Stimulated activated CD4-positive, alpha-beta T cell treated with anti-CD3 and anti-CD28 coated beads, Interleukin-2, amount 100 ng/mL, for 48 hours (primary cell): ENCODE measurements around the gene TRIM77.
"Not testable (repeated sequence)": the region's sequence is repeated elsewhere in the genome, so short reads cannot be mapped to it uniquely, and the experiment has no call there.

Experiments used
- DNase-seq, 2 donors: peaks; one replicate each; pipeline ENCODE4 v3.0.0-alpha.2; 2020

Gene TRIM77, protein sequence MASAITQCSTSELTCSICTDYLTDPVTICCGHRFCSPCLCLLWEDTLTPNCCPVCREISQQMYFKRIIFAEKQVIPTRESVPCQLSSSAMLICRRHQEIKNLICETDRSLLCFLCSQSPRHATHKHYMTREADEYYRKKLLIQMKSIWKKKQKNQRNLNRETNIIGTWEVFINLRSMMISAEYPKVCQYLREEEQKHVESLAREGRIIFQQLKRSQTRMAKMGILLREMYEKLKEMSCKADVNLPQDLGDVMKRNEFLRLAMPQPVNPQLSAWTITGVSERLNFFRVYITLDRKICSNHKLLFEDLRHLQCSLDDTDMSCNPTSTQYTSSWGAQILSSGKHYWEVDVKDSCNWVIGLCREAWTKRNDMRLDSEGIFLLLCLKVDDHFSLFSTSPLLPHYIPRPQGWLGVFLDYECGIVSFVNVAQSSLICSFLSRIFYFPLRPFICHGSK

DNA sequence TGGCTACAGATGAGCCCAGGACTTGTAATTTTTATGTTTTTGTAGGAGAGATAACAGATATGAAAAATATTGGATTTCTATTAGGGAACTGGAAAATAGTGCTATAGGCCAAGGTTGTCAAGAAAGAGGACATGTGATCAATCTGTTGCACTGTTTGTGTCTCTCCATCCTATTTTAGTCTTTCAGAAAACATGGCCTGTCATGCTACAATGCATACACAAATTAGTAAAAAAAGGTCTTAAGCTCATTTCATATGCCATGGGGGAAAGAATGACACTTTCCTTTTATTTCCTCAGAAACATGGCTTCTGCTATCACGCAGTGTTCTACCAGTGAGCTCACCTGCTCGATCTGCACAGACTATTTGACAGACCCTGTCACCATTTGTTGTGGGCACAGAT lies at the start of gene TRIM77:
TRIM77 (plus strand) TSS at position 301 of the 400 bp plus-strand sequence; CDS start at position 301, 0 bp downstream.
- not testable (repeated sequence) for DNase-seq

GRCh38 chr11:89667001-89667400 lies 43.1 kb upstream of the TRIM77 start:
- DNase-seq: no peak

- not testable (repeated sequence) for DNase-seq
These were observed 41.9 kb upstream of the TRIM77 start for GRCh38 chr11:89668158-89668557.

DNA sequence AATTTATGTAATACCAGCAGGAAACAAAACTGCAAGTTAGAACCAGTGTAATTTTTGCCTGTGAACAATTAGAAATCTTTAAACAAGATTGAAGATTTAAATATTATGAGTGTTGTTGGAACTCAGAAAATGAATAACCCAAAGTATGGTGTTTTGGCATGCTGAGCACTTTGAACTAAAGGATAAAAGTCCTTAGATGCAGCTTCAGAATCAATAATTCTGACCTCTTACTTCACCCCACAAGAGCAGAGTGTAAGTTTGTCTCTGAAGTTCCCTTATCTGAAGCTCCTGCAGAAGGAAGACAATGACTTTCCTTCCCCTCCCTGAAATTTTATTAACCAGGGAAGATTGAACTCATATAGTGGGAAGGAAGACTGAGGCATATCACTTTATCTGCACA lies 40.5 kb upstream of the TRIM77 start:
- not testable (repeated sequence) for DNase-seq

GRCh38 chr11:89669993-89670669 lies 40.0 kb upstream of the TRIM77 start:
- DNase-seq: not testable (repeated sequence)

DNA sequence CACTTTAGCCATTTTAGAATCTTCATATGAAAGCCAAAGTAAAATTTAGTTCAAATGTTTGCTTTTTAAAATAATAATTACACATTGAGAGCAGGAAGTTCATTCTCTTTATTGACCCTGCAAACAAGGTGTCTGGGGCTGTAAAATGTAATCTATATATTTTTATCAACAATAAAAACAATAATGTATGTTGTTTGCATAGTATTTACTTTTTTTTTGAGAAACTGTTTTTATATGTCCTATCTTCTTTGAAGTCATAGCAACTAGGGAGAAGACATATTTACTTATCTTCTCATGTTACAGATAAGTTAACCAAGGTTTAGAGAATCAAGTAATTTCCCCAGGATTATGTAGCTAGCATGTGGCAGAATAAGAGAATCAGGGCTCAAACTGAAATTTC lies 37.6 kb upstream of the TRIM77 start:
- DNase-seq: not testable (repeated sequence)

DNA sequence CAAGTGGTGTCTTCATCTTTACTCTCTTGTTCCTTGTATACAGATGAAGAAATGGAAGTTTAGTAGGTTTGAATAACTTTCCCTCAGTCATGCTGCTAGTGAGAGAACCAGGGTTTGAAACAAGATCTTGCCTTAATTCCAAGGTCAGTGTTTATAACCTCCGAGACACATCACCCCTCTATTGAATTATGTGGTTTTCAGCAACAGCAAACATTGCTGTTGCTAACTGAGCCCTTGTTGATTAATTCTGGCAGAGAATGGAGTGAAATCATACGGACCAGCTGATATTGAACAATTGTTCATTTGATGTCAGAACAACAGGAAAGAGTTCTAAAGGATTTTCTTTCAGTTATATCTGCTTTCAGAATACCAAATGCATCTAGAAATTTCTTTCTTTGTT lies 36.7 kb upstream of the TRIM77 start:
- not testable (repeated sequence) for DNase-seq

- not testable (repeated sequence) for DNase-seq
These were observed 34.7 kb upstream of the TRIM77 start for GRCh38 chr11:89675383-89675782.

GRCh38 chr11:89675948-89676347 lies 34.2 kb upstream of the TRIM77 start:
- not testable (repeated sequence) for DNase-seq

- DNase-seq: not testable (repeated sequence)
These were observed 3.0 kb upstream of the TRIM77 start for GRCh38 chr11:89707080-89707479.

GRCh38 chr11:89724866-89725498 lies 14.9 kb downstream of the TRIM77 start:
- not testable (repeated sequence) for DNase-seq

DNA sequence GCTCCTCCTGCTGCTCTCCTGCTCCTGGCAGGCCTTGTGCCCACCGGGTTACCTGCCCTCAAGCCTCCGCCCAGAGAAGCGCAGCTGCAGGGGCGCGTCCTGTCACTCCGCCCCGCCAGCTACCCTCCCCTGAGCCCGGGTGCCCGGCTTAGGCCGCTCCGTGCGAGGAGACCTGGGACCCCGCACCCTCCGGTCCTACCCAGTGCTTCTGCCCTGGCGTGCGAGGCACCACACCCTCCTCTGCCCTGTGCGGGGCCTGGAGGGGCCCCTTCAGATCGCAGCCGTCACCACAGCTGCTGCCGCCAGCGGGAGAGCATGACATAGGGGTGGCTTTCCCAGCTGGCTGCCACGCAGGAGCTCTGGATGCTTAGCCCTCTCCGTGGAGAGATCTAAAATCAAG lies 20.1 kb downstream of the TRIM77 start:
- DNase-seq: not testable (repeated sequence)

DNA sequence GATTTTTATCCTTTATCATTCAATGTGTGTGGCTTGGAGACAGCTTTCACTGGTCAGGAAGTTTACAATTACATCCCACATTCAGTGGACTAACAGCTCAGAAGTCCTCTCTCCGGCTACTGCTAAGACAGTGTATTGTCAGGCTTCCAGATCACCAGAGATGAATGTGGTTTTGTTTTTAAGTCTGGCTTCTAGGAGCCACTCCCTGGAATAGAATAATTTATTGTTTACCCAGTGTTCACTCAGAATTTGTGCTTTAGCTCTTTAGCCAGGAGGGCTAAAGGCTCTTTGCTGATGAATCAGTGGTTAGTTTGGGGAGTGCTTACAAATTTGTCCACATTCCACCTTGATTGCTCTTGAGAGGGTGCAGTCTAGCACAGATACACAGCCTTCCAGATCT lies 26.5 kb downstream of the TRIM77 start:
- DNase-seq: no peak

DNA sequence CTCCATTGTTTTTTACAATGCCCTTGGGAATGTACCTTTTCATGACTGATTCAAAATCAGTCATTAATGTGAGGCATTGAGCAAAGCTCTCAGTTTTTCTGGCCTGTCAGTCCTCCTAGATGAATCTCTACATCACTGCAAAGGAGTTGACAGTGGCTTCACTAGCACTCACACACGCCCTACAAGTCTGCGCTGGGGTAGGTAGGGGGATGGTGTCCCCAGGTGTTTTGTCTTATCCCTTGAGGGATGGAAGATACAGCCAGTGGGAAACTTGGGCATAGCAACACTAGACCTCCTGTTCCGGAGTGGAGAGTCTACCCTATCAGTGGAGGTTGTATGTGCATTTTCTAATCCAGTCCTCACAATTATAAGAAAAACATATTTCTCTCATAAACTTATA lies 27.0 kb downstream of the TRIM77 start:
- DNase-seq: no peak

DNA sequence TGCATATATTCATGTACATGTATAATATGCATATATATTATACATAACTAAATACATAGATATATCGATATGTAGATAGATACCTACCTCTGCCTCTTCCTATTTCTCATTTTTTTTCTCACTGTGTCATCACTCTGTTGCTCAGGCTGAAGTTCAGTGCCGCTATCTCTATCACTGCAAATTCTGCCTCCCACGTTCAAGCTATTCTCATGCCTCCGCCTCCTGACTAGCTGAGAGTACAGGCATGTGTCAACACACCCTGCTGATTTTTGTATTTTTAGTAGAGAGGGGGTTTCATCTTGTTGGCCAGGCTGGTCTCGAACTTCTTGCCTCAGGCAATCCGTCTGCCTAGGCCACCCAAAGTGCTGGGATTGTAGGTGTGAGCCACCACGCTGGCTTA lies 31.3 kb downstream of the TRIM77 start:
- DNase-seq: not testable (repeated sequence)

DNA sequence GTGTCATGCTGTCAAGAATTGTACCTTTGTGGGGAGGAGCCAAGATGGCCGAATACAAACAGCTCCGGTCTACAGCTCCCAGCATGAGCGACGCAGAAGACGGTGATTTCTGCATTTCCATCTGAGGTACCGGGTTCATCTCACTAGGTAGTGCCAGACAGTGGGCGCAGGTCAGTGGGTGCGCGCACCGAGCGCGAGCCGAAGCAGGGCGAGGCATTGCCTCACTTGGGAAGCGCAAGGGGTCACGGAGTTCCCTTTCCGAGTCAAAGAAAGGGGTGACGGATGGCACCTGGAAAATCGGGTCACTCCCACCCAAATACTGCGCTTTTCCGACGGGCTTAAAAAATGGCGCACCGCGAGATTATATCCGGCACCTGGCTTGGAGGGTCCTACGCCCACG lies 34.1 kb downstream of the TRIM77 start:
- DNase-seq: not testable (repeated sequence)

- not testable (repeated sequence) for DNase-seq
These were observed 40.7 kb downstream of the TRIM77 start for GRCh38 chr11:89750822-89751221.
